ENCODE measurements around the gene KHDC3L.

- TF ChIP-seq CTCF (conservative IDR thresholded peaks at IDR 0.05; ENCODE audit: low read depth, low read length) (no peak), EZH2 (IDR thresholded peaks at IDR 0.05; ENCODE audit: borderline replicate concordance, low read depth, low read length, poor library complexity, severe bottlenecking) (no peak)
Measured at GRCh38 chr6:73394577-73395354, 32.3 kb downstream of the KHDC3L start, which contains the start of gene DDX43.
